Putamen (tissue), 1 donor: ENCODE results near the gene KIRREL1.

ENCODE experiments used
- DNase-seq: peaks from one replicate; pipeline ENCODE4 v3.0.0-alpha.2; 2016; ENCODE audit warnings: low spot score

Gene KIRREL1

DNA sequence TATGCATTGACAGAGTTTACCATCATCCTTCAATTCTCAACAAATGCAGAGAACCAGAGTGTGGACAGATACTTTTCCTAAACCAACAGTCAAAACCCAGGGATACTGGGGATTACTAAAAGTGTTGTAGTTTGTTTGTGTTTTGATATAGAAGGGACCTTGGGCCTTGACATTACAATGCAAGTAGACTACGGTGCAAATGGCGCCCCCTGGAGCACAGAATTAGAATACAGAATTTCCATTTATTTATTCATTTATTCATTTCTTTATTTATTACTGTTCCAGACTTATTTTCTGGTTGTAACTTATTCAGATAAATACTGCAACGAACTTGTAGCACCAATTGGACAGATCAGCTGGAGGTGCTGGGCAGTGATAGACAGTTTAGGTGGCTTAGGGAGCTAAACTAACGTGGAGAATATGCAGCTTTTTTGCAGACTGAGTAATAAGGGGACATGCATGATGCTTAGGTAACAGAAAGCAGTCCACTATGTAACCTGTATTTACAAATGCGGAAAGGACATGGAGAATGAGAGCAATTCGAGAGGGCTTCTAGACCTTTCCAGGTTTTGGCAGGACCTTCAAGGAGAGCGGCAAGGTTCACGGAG lies 42.6 kb downstream of the KIRREL1 start:
- DNase-seq = no peak

- DNase-seq = no peak
These were observed 43.8 kb downstream of the KIRREL1 start for GRCh38 chr1:158037008-158037865.

DNA sequence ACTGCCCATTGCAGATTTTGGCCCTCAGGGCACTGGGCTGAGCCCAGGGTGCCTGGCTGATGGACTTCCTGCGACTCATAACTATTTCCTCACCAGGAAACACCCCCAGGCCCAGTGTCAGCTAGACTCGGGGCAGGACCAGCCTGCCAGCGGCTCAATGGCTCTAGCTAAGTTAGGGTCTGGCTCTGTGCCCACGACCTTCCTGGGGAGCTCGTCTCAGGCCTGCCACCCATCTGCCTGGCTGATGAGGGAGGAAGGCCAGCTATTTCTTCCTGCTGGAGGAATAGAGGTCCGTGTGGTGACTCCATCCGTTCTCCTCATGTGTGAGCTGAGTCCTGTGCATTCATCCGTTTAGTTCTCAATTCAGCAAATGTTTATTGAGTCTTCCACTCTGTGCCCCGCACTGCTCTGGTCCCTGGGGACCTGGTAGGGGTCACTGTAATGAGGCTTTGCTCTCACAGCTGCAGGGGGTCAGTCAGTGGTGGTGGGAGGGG lies 44.5 kb downstream of the KIRREL1 start:
- no peak for DNase-seq

- no peak for DNase-seq
These were observed 45.3 kb downstream of the KIRREL1 start for GRCh38 chr1:158038793-158039192.

GRCh38 chr1:158039380-158039779 lies 45.9 kb downstream of the KIRREL1 start:
- no peak for DNase-seq

DNA sequence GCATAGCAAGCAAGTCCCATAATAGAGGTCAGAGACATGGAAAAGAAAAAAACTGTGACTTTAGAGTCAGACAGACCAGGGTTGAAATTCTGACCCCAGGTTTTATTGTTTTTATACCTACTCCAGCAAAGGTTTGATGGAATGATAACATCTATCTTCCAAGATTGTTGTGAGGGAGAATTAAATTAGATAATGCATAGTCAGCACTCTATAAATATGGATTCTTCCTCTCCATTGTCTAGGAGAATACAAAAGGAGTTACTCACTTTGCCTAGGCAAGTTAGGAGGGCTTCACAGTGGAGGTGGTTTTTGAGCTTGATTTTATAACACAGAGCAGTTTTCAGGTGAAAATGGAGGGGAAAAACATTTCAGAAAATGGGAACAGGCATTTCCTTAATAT lies 46.9 kb downstream of the KIRREL1 start:
- DNase-seq = no peak

DNA sequence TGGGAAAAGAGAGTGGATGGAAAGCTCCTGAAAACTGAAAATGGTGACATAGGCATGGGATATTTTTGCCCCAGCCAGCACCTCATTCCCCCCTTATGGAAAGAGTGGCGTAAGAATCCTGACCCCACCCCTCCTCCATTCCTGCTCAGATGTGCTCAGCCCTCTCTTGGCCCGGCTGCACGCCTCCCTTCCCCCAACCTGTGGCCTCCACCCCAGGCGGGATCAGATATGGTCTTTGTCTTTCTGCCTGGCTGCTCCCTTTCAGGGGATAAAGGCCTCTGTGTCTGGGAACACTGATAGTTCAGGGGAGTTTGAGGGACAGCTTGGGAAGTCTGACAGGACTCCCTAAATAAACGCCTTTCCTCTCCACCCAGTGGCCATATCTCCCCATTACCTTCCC lies 49.8 kb downstream of the KIRREL1 start:
- no peak for DNase-seq

GRCh38 chr1:158045639-158046038 lies 52.2 kb downstream of the KIRREL1 start:
- DNase-seq = no peak

- DNase-seq = no peak
These were observed 53.5 kb downstream of the KIRREL1 start for GRCh38 chr1:158046715-158047510.

DNA sequence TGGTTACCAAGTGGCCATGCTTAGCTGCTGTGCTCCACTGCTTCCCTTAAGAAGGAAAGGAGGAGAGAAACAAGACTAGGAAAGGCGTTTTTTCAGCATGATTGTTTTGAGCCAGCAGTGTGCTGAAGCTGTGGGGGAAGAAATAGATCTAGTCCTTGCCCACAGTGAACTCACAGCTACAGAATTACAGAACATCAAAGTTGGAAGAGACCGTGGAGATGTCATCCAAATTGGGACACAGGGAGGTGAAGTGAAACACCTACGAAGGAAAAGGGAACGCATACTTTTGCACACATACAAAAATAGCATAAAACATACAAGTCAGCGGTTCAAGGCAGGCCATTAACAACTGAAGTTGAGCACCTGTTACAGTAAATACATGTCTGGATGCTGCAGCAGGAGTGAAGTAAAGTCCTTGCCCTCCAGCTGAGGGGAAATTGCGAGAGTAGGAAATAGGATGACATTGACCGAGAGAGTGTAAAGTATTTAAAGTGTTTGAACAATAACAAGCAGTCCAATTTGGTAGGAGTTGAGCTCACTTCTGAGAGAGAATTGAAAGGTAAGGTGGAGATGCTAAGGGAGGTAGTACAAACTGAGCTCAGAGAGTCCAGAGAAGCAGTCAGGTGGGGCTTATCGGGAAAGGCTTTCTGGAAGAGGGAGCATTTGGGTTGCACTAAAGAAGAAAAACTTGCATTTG lies 55.1 kb downstream of the KIRREL1 start:
- DNase-seq = peak; percentile 44

DNA sequence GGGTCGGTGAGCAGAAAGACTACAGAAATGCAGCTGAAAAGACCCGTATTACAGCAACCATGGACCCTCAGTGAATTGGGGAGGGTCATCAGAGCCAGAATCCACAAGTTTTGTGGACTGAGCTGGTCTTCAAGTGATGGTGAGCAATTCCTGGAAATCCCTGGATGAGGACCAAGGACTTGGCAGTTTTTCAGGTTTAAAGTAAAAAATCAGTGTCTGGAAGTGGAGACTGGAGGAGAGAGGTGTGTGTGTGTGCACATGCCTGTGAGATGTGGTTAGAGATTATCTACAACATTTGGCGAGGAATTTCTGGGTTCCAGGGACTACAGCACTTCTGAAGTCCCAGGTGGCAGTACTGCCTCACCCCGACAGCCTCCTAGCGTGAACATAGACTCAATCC lies 56.4 kb downstream of the KIRREL1 start:
- no peak for DNase-seq

DNA sequence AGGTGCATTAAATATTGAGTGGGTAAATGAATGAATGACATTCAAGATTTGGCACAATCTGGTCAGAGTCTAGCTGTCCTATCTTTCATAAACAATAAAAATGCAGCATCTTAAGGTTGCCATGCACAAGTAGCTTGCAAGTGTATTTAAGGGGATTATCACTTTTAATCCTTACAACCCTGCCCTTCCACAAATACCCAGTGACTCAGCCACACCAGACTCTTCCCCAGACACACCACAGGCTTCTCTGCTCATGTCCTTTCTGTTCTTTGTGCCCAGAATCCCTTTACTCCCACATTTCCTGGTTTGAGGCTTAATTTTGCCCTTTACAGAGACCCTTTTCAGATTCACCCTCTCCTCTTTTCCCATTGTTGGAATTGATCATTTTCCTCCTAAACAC lies 59.8 kb downstream of the KIRREL1 start:
- DNase-seq = no peak

GRCh38 chr1:158054721-158055120 lies 61.3 kb downstream of the KIRREL1 start:
- DNase-seq = no peak

DNA sequence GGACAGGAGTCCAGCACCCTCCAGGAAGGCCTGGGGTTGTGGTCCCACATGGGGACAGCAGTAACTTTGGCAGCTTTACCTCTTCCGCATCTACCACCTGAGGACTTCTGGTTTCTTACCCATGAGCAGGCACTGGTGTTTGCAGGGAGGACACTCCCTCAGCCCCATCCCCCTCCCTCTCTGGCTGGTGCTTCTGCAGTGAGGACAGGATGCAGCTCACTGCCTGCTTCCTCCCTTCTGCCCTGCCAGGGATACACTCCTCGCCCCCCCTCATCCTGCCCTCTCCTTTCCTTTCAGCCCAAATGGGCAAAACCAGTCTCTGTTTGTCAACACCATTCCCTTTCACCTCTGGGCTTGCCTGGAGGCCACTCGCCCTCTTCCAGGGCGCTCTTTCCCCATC lies 62.4 kb downstream of the KIRREL1 start:
- DNase-seq = no peak

DNA sequence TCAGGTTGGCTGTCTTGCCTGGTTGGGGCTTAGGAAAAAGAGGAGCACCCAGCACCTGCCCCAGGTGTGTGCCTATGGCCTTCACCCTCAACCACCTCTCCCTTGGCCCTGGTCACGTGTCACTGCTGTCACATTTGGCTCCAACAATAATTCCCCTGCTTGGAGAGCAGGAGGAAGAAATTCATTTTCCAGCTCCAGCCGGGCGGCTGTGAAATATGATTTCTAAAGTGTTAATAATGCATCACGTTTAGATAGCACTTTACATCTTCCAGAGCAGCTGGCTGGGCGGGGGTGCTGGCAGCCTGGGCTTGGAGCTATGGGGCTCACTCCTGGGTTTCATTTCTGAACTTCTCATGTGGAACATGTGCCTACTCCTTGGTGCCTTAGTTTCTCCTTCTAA lies 63.1 kb downstream of the KIRREL1 start:
- no peak for DNase-seq

DNA sequence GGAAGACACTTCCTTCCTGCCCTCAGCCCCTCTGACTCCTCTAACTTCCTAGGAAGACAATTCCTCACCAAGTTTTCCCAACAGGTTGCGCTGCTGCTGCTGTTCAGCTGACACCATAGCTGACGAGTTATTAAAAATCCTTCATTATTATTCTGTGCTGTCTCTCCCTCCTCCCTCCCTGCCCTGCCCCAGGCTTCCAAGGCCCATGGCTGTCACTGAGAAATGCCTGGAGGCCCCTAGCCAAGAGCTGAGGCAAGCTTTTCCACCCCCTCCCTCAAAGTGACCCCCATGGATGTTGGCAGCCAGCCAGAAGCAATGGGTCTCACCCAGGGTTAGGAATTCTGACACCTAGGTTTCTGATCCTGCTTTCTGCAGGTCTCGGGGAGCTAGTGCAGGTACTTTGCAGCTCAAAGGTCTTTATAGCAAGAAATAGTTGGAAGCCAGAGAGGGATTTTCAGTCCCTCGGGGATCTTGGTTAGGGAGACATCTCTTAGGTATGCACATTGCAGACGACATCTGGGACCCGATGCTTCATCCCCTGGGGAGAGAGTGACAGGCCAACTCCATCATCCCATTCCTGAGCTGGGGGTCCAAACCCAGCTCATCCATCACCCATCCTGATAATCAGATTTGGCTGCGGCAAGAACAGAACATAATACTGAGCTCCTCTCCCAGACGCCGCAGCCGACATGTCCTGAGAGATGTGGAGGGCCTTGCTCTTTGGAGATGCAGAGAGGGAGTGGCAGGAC lies 65.0 kb downstream of the KIRREL1 start:
- DNase-seq = no peak

DNA sequence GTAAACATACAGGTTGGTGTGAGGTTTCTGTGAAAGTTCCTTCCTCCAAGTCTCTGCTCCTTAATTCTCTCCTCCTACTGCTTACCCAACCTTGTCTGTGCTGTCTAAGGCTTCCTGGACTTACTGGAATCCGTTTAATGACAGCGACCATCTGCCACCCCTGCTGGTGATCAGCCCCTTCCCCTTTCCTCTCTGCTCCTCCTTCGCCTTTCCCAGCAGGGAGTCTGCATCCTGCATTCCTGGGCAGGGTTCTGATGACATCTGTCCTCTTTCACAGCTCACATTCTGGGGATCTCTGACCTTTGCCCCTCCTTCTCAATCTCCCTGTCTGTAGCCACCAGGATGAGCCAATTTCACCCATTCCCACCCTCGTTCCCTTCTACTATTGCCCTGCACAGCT lies 66.5 kb downstream of the KIRREL1 start:
- DNase-seq = no peak

DNA sequence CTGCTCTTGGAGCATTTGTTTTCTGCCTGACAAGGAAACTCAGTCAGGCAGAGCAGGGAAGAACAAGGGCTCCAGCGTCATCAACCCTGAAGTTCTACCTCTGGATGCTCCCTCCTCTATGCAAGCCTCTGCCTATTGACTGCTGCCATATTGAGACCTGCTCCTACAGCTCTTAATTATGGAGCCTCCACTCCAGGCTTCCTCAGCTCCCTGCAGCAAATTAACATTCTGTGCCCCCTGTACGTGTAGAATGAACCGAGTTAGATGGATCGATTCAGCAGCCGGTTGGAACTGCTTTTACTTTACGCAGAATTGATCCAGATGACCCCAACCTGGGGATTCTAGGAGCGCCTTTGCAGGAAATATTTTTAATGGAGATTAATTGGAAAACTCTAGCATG lies 68.7 kb downstream of the KIRREL1 start:
- no peak for DNase-seq

DNA sequence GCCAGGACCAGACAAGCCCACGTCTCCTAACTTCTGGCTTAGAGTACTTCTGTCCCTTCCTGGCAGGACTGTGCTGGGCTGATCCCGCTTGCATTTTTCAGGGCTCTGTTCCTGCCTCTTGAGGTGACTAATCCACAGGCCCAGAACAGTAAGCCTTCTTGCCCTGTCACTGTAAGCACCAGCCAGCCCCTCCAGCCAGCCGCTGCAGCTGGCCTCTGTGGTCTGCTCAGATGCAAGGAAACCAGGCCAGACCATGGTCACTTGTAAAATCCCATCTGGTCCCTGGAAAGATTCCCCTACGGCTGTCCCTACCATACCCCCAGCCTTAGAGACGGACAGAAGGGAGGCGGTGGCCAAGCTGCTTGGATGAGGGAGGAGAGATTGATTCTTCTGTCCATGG lies 74.2 kb downstream of the KIRREL1 start:
- no peak for DNase-seq

- DNase-seq = no peak
These were observed 75.5 kb downstream of the KIRREL1 start for GRCh38 chr1:158068918-158069317.

DNA sequence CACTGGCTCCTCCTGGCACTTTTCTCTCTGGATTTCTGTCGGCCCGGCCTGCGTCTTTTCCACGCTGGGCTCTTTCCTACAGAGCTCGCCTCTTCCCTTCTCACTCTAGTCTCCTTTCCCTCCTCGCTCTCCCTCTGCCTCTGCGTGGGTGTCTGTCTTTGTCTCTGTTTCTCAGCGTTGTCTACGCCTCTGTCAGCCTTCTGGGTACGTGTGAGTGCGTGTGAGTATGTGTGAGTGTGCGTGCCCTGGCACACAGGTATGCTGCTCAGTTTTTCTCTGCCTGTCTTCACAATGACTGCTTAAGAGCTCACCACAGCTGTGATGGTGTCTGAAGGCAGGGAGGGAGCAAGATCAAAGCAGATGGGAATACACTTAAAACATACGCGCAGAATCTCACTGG lies 77.7 kb downstream of the KIRREL1 start:
- DNase-seq = peak; percentile 62
